GM19023 (cell line): ENCODE measurements around the gene PKN1.
"Not testable (repeated sequence)": the region's sequence is repeated elsewhere in the genome, so short reads cannot be mapped to it uniquely, and the experiment has no call there.

Source experiments
- ATAC-seq: cut with Tn5 transposase; IDR thresholded peaks from one replicate; pipeline ENCODE4 v1.9.1; 2021; ENCODE audit warnings: mild to moderate bottlenecking, moderate library complexity; ENCODE audit not compliant: unreplicated experiment

The PKN1 gene

GRCh38 chr19:14428882-14429416, 4.2 kb upstream of the PKN1 start:
- no peak for ATAC-seq

GRCh38 chr19:14430712-14431111, 2.4 kb upstream of the PKN1 start:
- ATAC-seq, result no peak

- ATAC-seq, result no peak
Observed at GRCh38 chr19:14433554-14434501, 722 bp downstream of the PKN1 start.

- no peak for ATAC-seq
Observed at GRCh38 chr19:14434543-14435319, 1.6 kb downstream of the PKN1 start.

GRCh38 chr19:14435320-14436050, 2.4 kb downstream of the PKN1 start:
- no peak for ATAC-seq

GRCh38 chr19:14437578-14438140, 4.6 kb downstream of the PKN1 start:
- ATAC-seq, result no peak

GRCh38 chr19:14439014-14439413, 5.9 kb downstream of the PKN1 start:
- ATAC-seq, result no peak

- peak; percentile 77 for ATAC-seq
Observed at GRCh38 chr19:14440049-14440448, 6.9 kb downstream of the PKN1 start.

- ATAC-seq, result no peak
Observed at GRCh38 chr19:14441041-14441938, 8.2 kb downstream of the PKN1 start.

GRCh38 chr19:14442891-14443631, 10.0 kb downstream of the PKN1 start:
- no peak for ATAC-seq

GRCh38 chr19:14443632-14444216, 10.6 kb downstream of the PKN1 start:
- no peak for ATAC-seq

GRCh38 chr19:14446336-14447036, 13.4 kb downstream of the PKN1 start:
- no peak for ATAC-seq

- ATAC-seq, result no peak
Observed at GRCh38 chr19:14449321-14449720, 16.2 kb downstream of the PKN1 start.

- ATAC-seq, result no peak
Observed at GRCh38 chr19:14450168-14450874, 17.2 kb downstream of the PKN1 start.

- ATAC-seq, result no peak
Observed at GRCh38 chr19:14450876-14451275, 17.8 kb downstream of the PKN1 start.

- ATAC-seq, result not testable (repeated sequence)
Observed at GRCh38 chr19:14452303-14452702, 19.2 kb downstream of the PKN1 start.

GRCh38 chr19:14459703-14460102, 26.6 kb downstream of the PKN1 start:
- no peak for ATAC-seq
